Measurements from ENCODE around the gene MED28.
A peak's percentile ranks its signal among the peaks of the same experiment; 100 is the strongest.
"Not testable (repeated sequence)": the region's sequence is repeated elsewhere in the genome, so short reads cannot be mapped to it uniquely, and the experiment has no call there.

MED28 gene

DNA sequence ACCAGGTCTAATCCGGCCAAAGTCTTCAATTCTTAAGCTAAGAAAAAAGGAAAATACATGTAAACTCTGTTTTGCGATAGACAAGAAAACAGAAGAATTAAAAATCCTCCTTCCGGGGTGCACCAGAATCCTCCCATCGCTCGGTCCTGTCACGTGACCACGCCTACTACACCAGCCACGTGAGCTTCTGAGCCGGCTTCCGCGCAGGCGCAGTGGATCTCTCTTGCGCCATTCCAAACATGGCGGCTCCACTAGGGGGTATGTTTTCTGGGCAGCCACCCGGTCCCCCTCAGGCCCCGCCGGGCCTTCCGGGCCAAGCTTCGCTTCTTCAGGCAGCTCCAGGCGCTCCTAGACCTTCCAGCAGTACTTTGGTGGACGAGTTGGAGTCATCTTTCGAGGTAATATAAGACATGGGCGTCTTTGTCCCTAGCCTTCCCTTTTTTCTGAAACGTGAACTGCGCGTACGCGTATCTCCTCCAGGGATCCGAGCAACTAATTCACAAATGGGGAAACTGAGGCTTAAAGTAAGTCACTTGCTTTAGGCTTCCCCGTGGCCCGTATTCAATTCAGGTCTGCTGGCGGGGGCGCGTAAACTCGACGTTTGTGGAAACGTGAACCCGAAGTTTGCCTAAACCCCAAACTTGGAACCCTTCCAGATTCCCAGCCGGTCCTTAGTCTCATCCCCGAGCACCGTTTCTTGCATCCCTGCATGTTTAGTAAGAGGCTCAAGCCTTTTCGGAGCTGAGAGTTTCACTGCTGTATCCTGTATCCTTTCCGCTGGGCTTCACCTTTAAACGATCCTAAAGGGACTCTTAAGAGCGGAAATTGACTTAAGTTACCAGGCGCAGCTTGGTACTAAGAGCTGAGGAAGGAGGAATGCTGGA is at the start of gene MED28:
Gene MED28 (plus strand): TSS at position 226 of the 884 bp plus-strand sequence. CDS start 14 bp downstream, at position 240.
- CTCF ChIA-PET, result interaction anchor here (0.7 kb wide), 1 partner anchor 19 kb away, joined by 3 read pairs; no protein-coding TSS in a partner anchor
- POLR2A ChIA-PET, result interaction anchor here (0.7 to 1.6 kb wide), 9 partner anchors 9 to 224 kb away, joined by 3 to 8 read pairs (median 3); partner anchors contain the start of genes DCAF16, LAP3 and NCAPG
- TF ChIP-seq, protein P1, sequence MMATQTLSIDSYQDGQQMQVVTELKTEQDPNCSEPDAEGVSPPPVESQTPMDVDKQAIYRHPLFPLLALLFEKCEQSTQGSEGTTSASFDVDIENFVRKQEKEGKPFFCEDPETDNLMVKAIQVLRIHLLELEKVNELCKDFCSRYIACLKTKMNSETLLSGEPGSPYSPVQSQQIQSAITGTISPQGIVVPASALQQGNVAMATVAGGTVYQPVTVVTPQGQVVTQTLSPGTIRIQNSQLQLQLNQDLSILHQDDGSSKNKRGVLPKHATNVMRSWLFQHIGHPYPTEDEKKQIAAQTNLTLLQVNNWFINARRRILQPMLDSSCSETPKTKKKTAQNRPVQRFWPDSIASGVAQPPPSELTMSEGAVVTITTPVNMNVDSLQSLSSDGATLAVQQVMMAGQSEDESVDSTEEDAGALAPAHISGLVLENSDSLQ (IDR thresholded peaks at IDR 0.05), result no peak
- no peak for TF ChIP-seq TARDBP (IDR thresholded peaks at IDR 0.05)
- peak; percentile 76 for TF ChIP-seq ELF4 (IDR thresholded peaks at IDR 0.05)
- TF ChIP-seq ARNT (IDR thresholded peaks at IDR 0.05), result no peak
- no peak; the same call in 1 of the 2 replicates for TF ChIP-seq L3MBTL2 (conservative IDR thresholded peaks at IDR 0.05)
- peak; percentile 99 for DNase-seq (ENCODE audit: extremely low spot score)

- POLR2A ChIA-PET, result no interaction called here
These were observed 48.6 kb upstream of the MED28 start for GRCh38 chr4:17565846-17566245.

GRCh38 chr4:17567271-17567670 is 47.2 kb upstream of the MED28 start:
- POLR2A ChIA-PET, result no interaction called here
- CTCF ChIA-PET, result no interaction called here
- TF ChIP-seq ARNT (IDR thresholded peaks at IDR 0.05), result no peak
- no peak for TF ChIP-seq SUZ12 (IDR thresholded peaks at IDR 0.05)
- DNase-seq (ENCODE audit: extremely low spot score), result no peak

More at GRCh38 chr4:17565846-17566245, 48.6 kb upstream of the MED28 start:
- CTCF ChIA-PET, result no interaction called here
- DNase-seq (ENCODE audit: extremely low spot score), result no peak
- TF ChIP-seq BHLHE40 (IDR thresholded peaks at IDR 0.05; ENCODE audit: borderline replicate concordance) (no peak), ARNT (IDR thresholded peaks at IDR 0.05) (no peak), SP1 (IDR thresholded peaks at IDR 0.05) (no peak), SUZ12 (IDR thresholded peaks at IDR 0.05) (no peak), CTBP1 (IDR thresholded peaks at IDR 0.05; ENCODE audit: borderline replicate concordance) (no peak), HDGF (IDR thresholded peaks at IDR 0.05; ENCODE audit: borderline replicate concordance) (no peak), L3MBTL2 (conservative IDR thresholded peaks at IDR 0.05) (no peak), TARDBP (IDR thresholded peaks at IDR 0.05) (no peak), FOXA1 (IDR thresholded peaks at IDR 0.05) (no peak), FOXM1 (IDR thresholded peaks at IDR 0.05; ENCODE audit: borderline replicate concordance) (no peak), LEF1 (IDR thresholded peaks at IDR 0.05; ENCODE audit: borderline replicate concordance) (no peak), FOXK2 (IDR thresholded peaks at IDR 0.05) (no peak), ELF4 (IDR thresholded peaks at IDR 0.05) (no peak)

GRCh38 chr4:17574206-17574605 is 40.2 kb upstream of the MED28 start:
- CTCF ChIA-PET, result interaction anchor here (0.6 to 0.7 kb wide), 2 partner anchors 25 to 1499 kb away, joined by 3 read pairs; no protein-coding TSS in a partner anchor
- POLR2A ChIA-PET, result interaction anchor here (0.7 kb wide), 1 partner anchor 459 kb away, joined by 3 read pairs; no protein-coding TSS in a partner anchor
- TF ChIP-seq HDGF (IDR thresholded peaks at IDR 0.05; ENCODE audit: borderline replicate concordance), result no peak
- TF ChIP-seq ARNT (IDR thresholded peaks at IDR 0.05), result no peak
- TF ChIP-seq, protein P1 (IDR thresholded peaks at IDR 0.05), result no peak
- TF ChIP-seq SUZ12 (IDR thresholded peaks at IDR 0.05), result no peak
- TF ChIP-seq NFRKB (IDR thresholded peaks at IDR 0.05), result no peak
- TF ChIP-seq L3MBTL2 (conservative IDR thresholded peaks at IDR 0.05), result no peak
- TF ChIP-seq ELF4 (IDR thresholded peaks at IDR 0.05), result no peak
- no peak for TF ChIP-seq FOXM1 (IDR thresholded peaks at IDR 0.05; ENCODE audit: borderline replicate concordance)
- TF ChIP-seq FOXA1 (IDR thresholded peaks at IDR 0.05), result no peak
- TF ChIP-seq LEF1 (IDR thresholded peaks at IDR 0.05; ENCODE audit: borderline replicate concordance), result no peak
- no peak for TF ChIP-seq SP1 (IDR thresholded peaks at IDR 0.05)
- TF ChIP-seq TARDBP (IDR thresholded peaks at IDR 0.05), result no peak
- TF ChIP-seq ZNF384 (IDR thresholded peaks at IDR 0.05), result no peak
- no peak for TF ChIP-seq FOXK2 (IDR thresholded peaks at IDR 0.05)
- no peak for TF ChIP-seq CTBP1 (IDR thresholded peaks at IDR 0.05; ENCODE audit: borderline replicate concordance)
- DNase-seq (ENCODE audit: extremely low spot score), result no peak

DNA sequence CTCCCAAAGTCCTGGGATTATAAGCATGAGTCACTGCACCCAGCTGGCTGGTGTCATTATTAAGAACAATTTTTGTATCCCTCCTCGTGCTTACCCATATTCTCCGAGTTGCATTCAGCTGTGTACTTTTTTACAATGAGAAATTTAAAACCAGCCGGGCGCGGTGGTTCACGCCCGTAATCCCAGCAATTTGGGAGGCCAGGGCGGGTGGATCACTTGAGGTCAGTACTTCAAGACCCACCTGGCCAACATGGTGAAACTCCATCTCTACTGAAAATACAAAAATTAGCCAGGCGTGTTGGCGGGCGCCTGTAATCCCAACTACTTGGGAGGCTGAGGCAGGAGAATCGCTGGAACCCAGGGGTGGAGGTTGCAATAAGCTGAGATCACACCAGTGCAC is 39.3 kb upstream of the MED28 start:
- ChIA-PET CTCF (interaction anchor here (0.6 kb wide), 1 partner anchor 481 kb away, joined by 3 read pairs; no protein-coding TSS in a partner anchor), POLR2A (interaction anchor here (1.3 kb wide), 1 partner anchor 39 kb away, joined by 3 read pairs; the partner anchor contains the start of gene MED28)
- not testable (repeated sequence) for DNase-seq (ENCODE audit: extremely low spot score)

DNA sequence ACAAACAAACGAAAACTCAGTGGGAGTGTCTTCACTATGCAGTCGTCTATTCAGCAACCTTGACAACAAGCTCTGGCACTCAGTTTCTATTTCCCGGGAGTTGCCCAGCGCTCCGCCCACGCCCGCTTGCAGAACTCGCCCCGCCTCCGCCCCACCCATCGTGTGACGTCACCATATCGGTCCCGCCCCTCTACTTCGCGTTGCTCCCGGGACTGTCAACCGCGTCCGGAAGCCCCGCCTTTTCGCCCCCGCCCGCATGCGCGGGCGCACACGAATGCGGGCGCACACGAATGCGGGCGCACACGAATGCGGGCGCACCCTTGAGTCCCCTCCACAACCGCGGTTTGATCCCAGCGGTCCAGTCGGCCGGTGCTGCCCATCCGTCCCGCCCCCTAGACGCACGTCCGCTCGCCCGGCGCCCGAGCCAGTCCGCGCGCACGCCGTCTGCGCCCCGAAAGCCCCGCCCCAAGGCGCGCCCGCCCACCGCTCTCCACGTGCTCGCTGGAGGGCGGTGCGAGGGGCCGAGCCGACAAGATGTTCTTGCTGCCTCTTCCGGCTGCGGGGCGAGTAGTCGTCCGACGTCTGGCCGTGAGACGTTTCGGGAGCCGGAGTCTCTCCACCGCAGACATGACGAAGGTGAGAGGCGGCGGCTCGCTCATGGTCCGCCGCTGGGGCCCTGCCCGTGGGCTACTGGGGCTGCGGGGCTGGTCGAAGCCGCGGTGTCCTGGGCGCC is 37.3 kb upstream of the MED28 start, which contains the start of gene LAP3:
Gene LAP3 (plus strand): TSS at position 267 of the 733 bp plus-strand sequence. CDS start 268 bp downstream, at position 535.
- peak; percentile 99 for DNase-seq (ENCODE audit: extremely low spot score)
- POLR2A ChIA-PET, result interaction anchor here (0.6 to 1.2 kb wide), 7 partner anchors 9 to 223 kb away, joined by 3 to 5 read pairs (median 3); partner anchors contain the start of gene MED28
- TF ChIP-seq ELF4 (IDR thresholded peaks at IDR 0.05) (no peak), L3MBTL2 (conservative IDR thresholded peaks at IDR 0.05) (peak; percentile 96)
- CTCF ChIA-PET, result no interaction called here
